Renal pelvis (tissue), 4 donors: Measurements from ENCODE around the gene SLC7A11. TPM values are rescaled to one million over a fixed set of nuclear protein-coding genes. Genes with fewer than 3 reads are reported as not detected.
"Not testable (repeated sequence)": the region's sequence is repeated elsewhere in the genome, so short reads cannot be mapped to it uniquely, and the experiment has no call there.

ENCODE experiments used
- DNase-seq: peaks from one replicate; pipeline ENCODE4 v3.0.0-alpha.2; 2013
- polyA plus RNA-seq, 3 donors: library from polyadenylated mRNA; unstranded; fragments of 120-200 nt; gene quantifications; one replicate each; pipeline ENCODE4 v1.2.1, GENCODE V29; 2013; ENCODE audit not compliant: insufficient read length in 3 of 3

The SLC7A11 gene
- polyA plus RNA-seq, 3 donors: 1.8 to 2.1 (median 1.8) TPM

DNA sequence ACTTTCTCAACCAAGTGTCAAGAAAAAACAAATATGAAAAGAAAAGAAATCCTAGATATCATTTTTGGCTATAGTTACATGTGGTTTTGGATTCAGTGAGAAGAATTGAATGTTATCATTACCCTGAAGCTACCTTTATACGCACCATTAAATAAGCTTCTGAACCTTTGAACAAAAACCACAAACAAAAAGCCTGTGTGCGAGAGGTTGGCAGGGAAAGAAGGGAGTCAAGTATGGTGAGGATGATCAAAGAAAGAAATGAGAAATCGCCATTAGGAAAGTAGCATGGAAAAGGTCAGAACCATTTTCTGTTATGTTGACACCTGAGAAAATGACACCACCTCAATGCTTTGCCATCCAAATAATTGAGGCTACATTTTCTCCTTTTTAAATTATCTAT lies 1.2 kb upstream of the SLC7A11 start:
- peak; percentile 31 for DNase-seq

DNA sequence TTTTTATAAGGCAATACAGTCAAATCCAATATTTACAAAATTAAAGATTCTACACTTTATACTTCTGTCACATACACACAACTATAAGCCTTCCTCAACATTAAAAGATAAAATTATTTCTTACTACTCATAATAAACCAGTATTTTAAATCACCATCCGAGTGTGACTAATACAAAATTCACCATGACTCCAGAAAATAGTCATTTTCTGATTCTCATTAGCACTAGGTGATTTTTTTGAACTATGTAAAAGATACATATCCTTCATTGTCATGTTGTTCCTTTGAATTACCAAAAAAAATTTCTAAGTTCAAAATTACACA lies 646 bp upstream of the SLC7A11 start:
- DNase-seq: no peak

DNA sequence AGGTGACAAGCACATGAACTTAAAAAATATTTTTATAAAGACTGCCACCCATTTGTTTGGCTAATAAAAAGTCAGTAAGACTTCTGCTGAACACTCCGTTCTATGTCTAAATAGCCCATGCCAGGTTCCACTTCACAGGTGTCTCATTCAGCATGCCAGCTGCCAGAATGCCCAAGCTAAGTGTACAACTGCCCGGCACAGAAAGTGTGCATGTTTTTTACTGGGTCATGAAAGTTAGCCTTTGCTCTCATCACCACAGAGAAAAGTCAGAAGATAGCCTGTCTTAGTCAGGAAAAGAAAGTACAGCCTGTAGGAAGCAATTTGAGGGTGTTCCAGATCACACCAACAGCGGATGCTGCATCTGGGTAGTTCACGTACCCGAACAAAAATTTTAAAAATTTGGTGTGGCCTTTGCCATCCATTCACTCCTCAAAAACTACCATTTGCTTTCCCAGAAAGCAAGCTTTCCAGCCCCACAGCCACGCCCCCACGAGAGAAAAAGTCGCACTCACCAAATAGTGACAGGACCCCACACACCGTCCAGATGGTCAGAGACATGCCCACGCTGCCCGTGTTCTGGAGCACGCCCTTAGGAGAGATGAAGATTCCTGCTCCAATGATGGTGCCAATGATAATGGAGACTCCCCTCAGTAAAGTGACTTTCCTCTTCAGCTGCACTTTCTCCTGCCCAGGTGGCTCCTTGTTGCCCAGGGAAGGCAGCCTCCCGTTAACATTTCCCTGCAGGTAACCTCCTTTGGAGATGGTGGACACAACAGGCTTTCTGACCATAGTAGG lies 671 bp downstream of the SLC7A11 start:
- no peak for DNase-seq

DNA sequence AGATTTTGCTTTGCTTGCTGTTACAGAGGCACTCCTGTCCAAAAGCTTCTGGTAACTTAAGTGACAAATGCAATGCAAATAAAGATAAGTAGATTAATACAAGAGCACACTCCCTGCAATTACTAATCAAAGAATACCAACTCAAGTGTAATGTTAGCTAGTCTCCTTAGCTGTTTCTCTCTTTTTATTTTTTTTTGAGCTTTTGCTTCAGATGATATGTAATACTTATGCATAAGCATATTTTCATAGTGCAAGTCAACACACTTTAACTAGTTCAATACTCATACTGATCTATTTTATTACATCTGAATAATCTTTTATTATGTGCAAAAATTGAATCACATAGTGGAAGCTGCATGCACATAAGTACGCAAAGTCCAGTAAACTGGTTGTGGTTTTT lies 2.7 kb downstream of the SLC7A11 start:
- no peak for DNase-seq

DNA sequence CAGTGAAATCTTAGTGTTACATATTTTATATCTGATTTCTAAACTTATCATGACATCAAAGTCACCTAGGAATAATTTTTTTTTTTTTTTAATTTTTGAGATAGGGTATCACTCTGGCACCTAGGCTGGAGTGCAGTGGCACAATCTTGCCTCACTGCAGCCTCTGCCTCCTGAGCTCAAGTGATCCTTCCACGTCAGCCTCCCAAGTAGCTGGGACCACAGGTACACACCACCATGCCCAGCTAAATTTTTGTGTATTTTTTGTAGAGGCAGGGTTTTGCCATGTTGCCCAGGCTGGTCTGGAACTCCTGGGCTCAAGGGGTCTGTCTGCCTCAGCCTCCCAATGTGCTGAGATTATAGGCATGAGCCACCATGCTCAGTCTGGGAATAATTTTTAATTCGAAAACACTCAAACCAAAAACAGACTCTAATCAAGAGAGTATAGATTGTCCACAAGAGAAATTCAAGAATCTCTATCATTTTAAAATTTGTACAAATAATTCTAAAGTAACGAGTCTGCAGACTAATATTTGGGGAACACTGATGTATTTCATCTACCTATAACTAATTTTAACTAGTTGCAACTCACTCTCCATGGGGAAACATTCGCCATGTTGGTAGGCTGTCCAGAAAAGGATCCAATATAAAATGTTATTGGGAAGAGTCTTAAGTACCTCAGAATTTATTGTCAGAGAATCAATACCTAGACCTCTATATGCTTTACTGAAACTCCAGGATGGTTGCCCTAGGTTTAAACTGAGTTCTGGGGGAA lies 3.4 kb downstream of the SLC7A11 start:
- DNase-seq: no peak

DNA sequence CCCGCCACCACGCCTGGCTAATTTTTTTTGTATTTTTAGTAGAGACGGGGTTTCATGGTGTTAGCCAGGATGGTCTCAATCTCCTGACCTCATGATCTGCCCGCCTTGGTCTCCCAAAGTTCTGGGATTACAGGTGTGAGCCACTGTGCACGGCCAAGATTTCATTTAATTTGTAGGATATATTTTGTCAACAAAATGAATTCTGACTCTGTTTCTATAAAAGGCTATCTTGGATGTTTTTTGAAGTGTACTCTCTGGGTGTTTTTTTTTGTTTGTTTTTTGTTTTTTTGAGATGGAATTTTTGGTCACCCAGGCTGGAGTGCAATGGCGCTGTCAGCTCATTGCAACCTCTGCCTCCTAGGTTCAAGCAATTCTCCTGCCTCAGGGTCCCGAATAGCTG lies 5.0 kb downstream of the SLC7A11 start:
- DNase-seq: not testable (repeated sequence)

DNA sequence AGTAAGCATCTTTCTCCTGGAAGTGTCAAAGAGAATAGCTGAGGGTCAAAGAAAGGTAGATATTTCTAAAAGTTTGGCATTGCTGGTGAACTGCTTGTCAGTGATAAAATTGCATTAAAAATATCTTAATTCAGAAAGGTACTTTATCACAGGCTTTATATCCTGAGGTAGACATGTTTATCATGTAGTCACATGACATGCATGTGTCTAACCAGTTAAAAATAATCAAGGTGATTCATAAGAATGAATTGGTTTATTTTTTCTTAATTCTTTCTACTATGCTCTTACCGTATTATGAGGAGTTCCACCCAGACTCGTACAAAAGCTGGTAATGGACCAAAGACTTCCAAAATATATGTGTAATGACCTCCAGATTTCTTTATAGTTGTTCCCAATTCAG lies 6.1 kb downstream of the SLC7A11 start:
- DNase-seq: no peak

DNA sequence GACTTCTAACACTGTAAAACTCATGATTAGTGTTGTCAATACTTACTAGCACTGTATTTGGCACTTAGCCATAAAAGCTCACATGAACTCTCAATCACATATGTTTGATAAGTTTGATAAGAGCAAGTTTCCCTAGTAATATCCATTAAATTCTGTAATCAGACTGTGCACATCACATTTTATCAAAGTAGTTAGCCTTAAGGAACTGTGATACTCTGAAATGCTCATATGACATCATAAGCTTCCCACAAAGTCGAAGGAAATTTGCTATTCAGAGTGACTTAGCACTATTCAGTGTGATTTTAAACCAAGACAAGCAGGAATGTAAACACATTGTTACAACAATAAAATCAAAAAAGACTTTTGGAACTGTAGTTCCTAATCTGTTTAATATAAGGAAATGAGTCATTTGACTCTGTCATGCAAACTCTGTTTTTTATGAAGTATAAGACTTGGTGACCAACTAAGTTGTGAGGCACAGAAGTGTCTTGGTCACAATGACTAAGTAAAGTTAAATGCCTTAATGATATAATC lies 6.7 kb downstream of the SLC7A11 start:
- no peak for DNase-seq

DNA sequence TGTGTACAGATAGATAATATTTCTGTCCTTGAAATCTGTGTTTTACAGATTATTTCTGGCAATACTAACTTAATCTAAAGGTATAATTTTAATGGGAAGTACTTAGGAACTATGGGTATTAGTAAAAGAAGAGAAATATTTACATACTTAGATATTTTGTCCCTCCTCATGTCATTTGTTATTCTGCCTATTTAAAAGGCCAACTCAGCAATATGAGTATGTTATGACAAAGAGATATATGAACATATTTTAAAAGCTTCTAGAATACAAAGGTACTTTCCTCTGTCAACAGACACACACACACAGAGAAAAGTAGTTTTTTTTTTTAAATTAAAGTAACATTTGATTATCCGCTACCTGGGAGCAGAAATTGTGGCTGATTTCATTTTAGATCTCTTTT lies 7.9 kb downstream of the SLC7A11 start:
- no peak for DNase-seq

DNA sequence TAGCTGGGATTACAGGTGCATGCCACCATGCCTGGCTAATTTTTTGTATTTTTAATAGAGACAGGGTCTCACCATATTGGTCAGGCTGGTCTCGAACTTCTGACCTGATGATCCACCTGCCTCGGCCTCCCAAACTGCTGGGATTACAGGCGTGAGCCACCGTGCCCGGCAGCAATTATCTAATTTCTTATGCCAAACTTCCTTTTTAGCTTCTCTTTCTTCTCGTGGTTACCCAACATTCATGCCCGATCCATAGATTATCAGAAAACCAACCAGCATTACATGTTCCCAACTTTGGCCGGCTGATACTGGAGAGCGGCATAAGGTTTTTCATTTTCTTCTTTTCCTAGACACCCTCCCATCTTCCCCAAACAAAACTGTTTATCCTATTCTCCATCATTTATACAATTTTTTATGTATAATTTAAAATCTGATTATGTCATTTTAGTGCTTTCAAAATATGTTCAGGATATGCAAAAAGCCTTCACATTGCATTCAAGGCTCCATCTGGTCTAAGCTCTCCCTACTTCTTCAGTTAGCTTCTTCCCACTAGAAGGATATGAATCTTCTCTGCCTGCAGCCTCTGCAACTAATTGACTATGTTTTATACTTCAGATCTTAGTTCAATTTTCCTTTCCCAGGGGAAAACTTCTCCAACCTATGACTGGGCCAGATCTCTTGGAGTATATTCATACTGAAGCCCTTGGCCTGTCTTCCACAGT lies 8.7 kb downstream of the SLC7A11 start:
- DNase-seq: no peak

DNA sequence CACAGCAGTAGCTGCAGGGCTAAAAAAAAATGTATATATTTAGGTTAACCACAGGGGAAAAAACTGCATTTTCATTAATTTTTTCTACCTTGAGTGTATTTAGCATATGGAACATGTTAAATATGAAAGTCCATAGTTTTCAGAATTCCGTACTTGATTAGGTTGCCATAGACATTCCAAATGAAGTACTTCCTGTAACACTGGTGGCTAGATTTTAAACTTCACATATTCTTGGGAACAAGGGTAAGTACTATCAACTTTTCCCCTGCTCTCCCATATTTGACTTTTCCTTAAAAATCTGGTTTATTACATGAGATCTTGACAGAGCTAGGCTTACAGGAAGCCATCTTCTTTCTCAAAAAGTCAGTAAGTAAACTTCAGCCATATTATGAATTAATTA lies 9.8 kb downstream of the SLC7A11 start:
- DNase-seq: no peak

DNA sequence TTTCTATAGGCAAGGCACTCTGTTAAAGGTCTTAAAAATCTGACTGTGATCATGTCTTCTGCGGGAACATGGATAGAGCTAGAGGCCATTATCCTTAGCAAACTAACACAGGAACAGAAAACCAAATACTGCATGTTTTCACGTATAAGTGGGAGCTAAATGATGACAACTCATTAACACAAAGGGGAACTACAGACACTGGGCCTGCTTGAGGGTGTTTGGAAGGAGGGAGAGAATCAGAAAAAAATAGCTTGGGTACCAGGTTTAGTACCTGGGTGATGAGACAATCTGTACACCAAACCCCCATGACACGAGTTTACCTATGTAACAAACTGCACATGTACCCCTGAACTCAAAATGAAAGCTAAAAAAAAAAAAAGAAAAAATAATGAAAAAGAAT lies 12.1 kb downstream of the SLC7A11 start:
- DNase-seq: no peak

DNA sequence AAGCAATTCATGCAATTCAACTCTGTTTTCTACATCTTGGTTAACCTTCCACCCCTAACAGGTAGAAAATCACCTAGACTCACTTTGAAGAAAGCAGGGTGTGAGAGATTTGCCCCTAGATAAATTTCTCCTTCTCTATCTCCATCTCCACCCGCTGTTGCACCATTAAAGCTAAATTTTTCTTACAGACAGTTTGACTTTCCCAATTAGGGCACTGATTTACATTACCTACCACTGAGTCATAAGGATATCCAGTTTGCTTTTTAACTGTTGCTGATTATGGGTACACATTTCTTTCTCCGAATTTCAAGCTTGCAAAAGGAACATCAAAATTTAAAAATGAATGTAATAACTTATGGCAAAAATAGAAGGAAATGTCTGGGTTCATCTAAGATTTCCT lies 13.0 kb downstream of the SLC7A11 start:
- DNase-seq: no peak

DNA sequence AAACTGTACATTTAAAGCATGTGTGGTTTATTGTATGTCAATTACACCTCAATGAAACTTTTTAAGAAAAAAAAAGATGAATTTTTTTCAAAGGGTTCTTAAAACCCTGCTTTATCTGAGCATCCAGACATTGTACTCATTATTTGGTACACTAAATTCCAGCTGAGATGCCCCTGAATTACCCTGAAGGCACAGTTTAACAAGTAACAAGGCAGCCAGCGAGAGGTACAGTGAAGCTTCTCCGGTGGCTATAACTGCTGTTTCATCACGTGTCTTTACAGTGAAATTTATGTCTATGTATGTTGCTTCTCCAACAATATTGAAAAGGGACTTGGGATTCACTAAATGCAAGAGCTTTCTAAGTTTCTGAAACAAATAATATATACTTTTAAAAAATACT lies 15.8 kb downstream of the SLC7A11 start:
- no peak for DNase-seq

DNA sequence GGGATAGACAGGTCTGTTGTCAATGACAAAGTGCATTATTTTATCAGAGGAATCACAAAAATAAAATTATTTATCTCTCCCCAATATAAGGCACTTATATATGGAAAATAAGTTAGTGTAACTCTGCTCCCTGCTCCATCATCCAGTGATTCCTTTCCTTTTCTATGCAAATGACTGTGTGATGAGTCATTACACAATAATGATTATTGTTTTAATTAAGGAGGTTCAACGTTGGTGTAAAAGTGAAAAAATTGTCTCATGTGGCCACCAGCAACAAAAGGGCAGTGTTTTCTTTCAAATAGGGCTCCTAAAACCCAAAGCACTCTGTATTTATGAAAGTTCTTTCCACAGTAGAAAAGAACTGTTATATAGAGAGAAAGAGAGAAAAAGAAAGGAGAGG lies 16.7 kb downstream of the SLC7A11 start:
- no peak for DNase-seq

DNA sequence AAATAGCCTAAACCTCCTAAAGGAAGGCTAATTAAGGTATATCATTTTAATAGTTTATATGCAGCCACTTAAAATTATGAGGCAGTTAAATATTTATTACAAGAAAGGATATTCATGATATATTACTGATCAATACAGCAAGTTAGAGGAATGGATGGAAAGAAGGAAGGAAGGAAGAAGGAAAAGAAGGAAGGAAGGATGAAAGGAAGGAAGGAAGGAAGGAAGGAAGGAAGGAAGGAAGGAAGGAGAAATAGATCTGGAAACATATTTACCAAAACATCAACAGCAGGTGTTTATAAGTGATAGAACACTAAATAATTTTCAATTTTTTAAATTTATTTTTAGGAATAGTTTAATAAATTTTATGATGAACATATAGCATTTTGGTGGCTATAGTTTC lies 17.5 kb downstream of the SLC7A11 start:
- no peak for DNase-seq

DNA sequence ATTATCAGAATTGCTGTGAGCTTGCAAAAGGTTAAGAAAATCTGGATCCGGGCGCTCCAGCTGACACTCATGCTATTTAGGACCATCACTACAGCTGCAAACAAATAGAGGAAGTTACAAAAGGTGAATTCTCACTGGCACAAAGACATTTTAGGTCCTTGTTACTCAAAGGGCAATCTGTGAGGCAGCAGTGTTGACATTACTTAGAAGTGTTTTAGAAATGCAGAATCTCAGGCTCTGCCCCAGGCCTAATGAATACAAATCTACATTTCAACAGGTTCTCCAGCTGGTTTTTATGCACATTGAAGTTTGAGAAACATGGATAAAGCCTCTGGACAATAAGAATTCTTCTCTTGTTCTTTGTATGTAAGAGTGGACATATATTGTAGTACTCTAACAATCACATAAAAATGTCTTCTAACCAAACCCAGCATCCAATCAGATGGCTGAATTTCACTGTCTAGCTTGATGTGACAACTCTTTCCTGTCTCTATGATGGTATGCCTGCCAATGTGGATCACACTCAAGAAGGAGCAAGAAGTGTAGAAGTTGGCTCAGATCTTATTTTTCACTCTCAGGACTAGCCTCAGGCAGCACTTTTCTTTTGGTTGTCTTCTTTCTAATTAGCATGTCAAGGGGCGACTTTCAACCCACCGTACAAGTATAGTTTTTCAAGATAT lies 18.8 kb downstream of the SLC7A11 start:
- DNase-seq: no peak

DNA sequence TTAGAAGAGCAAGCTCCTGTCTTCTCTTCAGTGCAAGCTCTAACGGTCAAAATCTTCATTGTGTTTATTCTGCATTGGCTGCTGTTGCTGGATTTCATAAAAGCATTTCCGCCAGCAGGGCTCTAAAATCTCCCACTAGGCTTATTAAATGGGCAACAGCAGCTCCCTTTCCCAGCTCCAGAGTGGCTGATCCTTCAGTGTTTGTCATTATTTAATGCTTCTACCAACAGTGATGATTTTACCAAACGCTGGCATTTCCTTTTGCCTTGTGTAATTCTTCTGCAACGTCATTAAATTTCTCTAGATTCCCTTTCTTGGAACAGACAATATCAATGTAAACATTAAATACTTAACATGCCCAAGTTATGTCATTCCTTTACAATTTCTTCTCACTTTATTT lies 20.1 kb downstream of the SLC7A11 start:
- no peak for DNase-seq

DNA sequence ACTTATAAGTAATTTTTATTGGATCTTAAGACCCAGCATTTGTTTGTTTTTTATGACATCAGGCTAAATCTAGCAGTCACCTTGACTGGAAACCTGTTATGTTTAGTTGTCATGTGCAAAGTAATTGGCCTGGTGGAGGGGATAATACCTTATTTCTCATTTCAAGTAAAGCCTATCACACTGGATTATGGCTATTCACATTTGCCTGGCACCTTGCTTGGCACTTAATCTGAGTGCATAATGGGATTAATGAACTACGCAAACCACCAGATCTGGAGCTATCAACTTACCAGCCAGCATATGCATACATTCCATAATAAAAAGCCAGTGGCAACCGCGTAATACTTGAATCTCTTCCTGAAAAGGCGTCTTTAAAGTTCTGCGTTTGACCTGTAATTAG lies 23.2 kb downstream of the SLC7A11 start:
- no peak for DNase-seq

DNA sequence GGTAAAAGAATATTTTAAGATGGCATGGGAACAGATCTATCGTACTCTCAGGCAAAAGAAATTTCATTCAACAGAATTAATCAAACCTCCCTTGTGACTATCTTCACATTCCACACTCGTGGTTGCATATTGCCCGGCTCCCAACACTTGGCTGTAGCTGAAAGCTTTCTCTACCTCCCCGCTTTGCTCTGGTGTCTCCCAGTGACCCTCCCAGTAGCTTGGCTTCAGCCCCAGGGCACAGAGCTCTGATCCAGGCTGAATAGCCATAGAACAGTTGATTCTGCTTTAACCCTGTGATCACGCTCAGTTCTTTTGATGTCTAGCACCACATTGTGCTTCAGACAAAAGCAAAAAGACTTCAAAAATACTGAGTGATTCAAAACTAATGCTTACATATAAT lies 24.6 kb downstream of the SLC7A11 start:
- no peak for DNase-seq

DNA sequence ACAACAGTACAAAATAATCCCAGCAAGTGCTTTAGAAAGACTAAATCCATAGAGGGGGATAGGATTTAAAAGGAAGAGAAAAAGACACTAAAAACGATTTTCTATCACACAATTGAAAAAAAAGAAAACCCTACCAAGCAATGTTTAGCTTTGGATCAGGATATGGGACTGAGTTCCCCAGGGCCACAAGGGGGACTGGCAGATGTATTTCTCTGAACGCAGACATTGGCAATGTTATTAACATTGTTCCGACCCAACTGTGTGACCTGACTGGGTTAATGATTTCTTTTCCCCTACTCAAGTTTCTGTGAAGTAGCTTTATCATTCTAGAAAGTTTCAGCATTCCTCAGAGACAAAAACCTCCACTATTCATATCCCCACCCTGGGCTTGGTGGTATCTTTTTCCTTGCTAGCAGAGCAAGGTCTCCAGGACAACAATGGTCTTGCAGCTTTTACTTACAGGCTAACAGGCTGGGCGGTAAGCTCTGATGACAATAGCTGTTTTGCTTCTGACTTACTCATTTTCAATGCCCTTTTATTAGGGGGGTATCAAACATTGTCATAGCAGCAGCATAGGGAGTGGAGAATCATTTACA lies 25.8 kb downstream of the SLC7A11 start:
- no peak for DNase-seq

DNA sequence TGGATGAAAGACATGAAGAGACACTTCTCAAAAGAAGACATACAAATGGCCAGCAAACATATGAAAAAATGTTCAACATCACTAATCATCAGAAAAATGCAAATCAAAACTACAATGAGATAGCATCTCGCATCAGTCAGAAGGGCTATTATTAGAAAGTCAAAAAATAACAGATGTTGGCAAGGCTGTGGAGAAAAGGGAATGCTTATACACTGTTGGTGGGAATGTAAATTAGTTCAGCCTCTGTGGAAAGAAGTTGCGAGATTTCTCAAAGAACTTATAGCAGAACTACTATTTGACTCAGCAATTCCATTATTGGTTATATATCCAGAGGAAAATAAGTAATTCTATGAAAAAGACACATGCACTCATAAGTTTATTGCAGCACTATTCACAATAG lies 31.6 kb downstream of the SLC7A11 start:
- DNase-seq: not testable (repeated sequence)
